NCI-H1436 (cell line): ENCODE results near the gene FOXK1.
"Not testable (repeated sequence)": the region's sequence is repeated elsewhere in the genome, so short reads cannot be mapped to it uniquely, and the experiment has no call there.

ENCODE experiments used
- DNase-seq: peaks from one replicate; lab custom pipeline; 2025; lab: John Stamatoyannopoulos, UW

Gene FOXK1

GRCh38 chr7:4681886-4682620 lies at the start of gene FOXK1:
FOXK1 (plus strand) TSS chr7:4682295; CDS start chr7:4682309, 14 bp downstream.
- peak; percentile 62 for DNase-seq

- no peak for DNase-seq
Observed at GRCh38 chr7:4633012-4633411, 49.1 kb upstream of the FOXK1 start.

- no peak for DNase-seq
Observed at GRCh38 chr7:4634166-4634565, 47.9 kb upstream of the FOXK1 start.

GRCh38 chr7:4638781-4639575 lies 43.1 kb upstream of the FOXK1 start:
- no peak for DNase-seq

GRCh38 chr7:4641091-4641666 lies 40.9 kb upstream of the FOXK1 start:
- no peak for DNase-seq

- DNase-seq, result peak; percentile 93
Observed at GRCh38 chr7:4641667-4642467, 40.2 kb upstream of the FOXK1 start.

GRCh38 chr7:4642468-4643203 lies 39.5 kb upstream of the FOXK1 start:
- no peak for DNase-seq

- not testable (repeated sequence) for DNase-seq
Observed at GRCh38 chr7:4643204-4643471, 39.0 kb upstream of the FOXK1 start.

GRCh38 chr7:4645246-4645645 lies 36.8 kb upstream of the FOXK1 start:
- DNase-seq, result no peak

- no peak for DNase-seq
Observed at GRCh38 chr7:4648111-4648510, 34.0 kb upstream of the FOXK1 start.

- no peak for DNase-seq
Observed at GRCh38 chr7:4650433-4651047, 31.6 kb upstream of the FOXK1 start.

GRCh38 chr7:4653771-4654170 lies 28.3 kb upstream of the FOXK1 start:
- DNase-seq, result no peak

- no peak for DNase-seq
Observed at GRCh38 chr7:4655311-4655710, 26.8 kb upstream of the FOXK1 start.

GRCh38 chr7:4655896-4656295 lies 26.2 kb upstream of the FOXK1 start:
- DNase-seq, result no peak

- no peak for DNase-seq
Observed at GRCh38 chr7:4657640-4658417, 24.3 kb upstream of the FOXK1 start.

GRCh38 chr7:4659551-4660286 lies 22.4 kb upstream of the FOXK1 start:
- no peak for DNase-seq

GRCh38 chr7:4661871-4662270 lies 20.2 kb upstream of the FOXK1 start:
- DNase-seq, result no peak

GRCh38 chr7:4663239-4664018 lies 18.7 kb upstream of the FOXK1 start:
- no peak for DNase-seq

GRCh38 chr7:4665661-4666060 lies 16.4 kb upstream of the FOXK1 start:
- no peak for DNase-seq
